Neural progenitor cell (in vitro differentiated cells): ENCODE data around the gene FFAR1.

ENCODE experiments used
- CTCF ChIP-seq: fragments of 200-600 bp; sonication (generic); IDR thresholded peaks from 2 replicates; pipeline ENCODE4 v1.5.1; 2017; ENCODE audit warnings: antibody characterized with exemption, mild to moderate bottlenecking
- EZH2 ChIP-seq: fragments of 200-600 bp; sonication (generic); IDR thresholded peaks from 2 replicates; pipeline ENCODE4 v1.6.1; 2017; ENCODE audit warnings: antibody characterized with exemption, mild to moderate bottlenecking, moderate library complexity
- EZH2phosphoT487 ChIP-seq: fragments of 200-600 bp; sonication (generic); IDR thresholded peaks from 2 replicates; pipeline ENCODE4 v1.6.1; 2017; ENCODE audit warnings: antibody characterized with exemption

GRCh38 chr19:35334144-35334753 lies 13.5 kb upstream of the FFAR1 start:
- TF ChIP-seq CTCF (no peak), EZH2 (no peak), EZH2phosphoT487 (no peak)
